Esophagus squamous epithelium (tissue), 5 donors: Measurements from ENCODE around the gene DOCK2. TPM values are rescaled to one million over a fixed set of nuclear protein-coding genes. Genes with fewer than 3 reads are reported as not detected.

Source experiments
- DNase-seq: peaks from one replicate; lab custom pipeline; 2025; lab: John Stamatoyannopoulos, UW
- H3K27ac ChIP-seq, 4 donors: fragments of 200-600 bp; sonication (generic); one replicate each; pipeline ENCODE4 v1.5.1; 2016 to 2019; ENCODE audit warnings: mild to moderate bottlenecking in 1 of 4
- H3K27me3 ChIP-seq, 4 donors: fragments of 200-600 bp; sonication (generic); 1 replicate in 3 of 4; 2 replicates in 1 of 4; pipeline versions ENCODE4 v1.5.1 to v1.6.0; 2017 to 2021; ENCODE audit warnings: antibody characterized with exemption in 1 of 4
- H3K36me3 ChIP-seq, 3 donors: fragments of 200-600 bp; sonication (generic); one replicate each; pipeline ENCODE4 v1.5.1; 2016 to 2019
- H3K4me1 ChIP-seq, 3 donors: fragments of 200-600 bp; sonication (generic); one replicate each; pipeline ENCODE4 v1.5.1; 2017 to 2019
- H3K4me3 ChIP-seq, 4 donors: fragments of 200-600 bp; sonication (generic); 1 replicate in 3 of 4; 2 replicates in 1 of 4; pipeline ENCODE4 v1.5.1; 2016 to 2019; ENCODE audit warnings: mild to moderate bottlenecking in 2 of 4, moderate library complexity in 1 of 4
- H3K9me3 ChIP-seq, 3 donors: fragments of 200-600 bp; sonication (generic); one replicate each; pipeline ENCODE4 v1.5.1; 2016 to 2019
- POLR2A ChIP-seq, 4 donors: fragments of 450-650 bp; IDR thresholded peaks; one replicate each; pipeline ENCODE4 v1.6.1; 2017; ENCODE audit warnings: antibody characterized with exemption in 4 of 4, mild to moderate bottlenecking in 4 of 4, moderate library complexity in 3 of 4
- WGBS, 2 donors: methylation state at CpG; one replicate each; pipeline ENCODE4 v1.1.5; 2018; 5-methylcytosine and 5-hydroxymethylcytosine counted together
- intact Hi-C: fragments of 100-400 bp; cut with DNase I; formaldehyde crosslinking; loops from one replicate; pipeline ENCODE4 v1.15.0; 2022
- total RNA-seq, 4 donors: library from RNA; depleted of rRNA; stranded (reverse); fragments of >200 nt; gene quantifications; one replicate each; pipeline ENCODE4 v1.1.0, GENCODE V29; 2016
- TF ChIP-seq, protein P1 (sequence below), 6 experiments: fragments of 450-650 bp in 4 of 6; fragments of 200-600 bp in 2 of 6; sonication (generic) in 2 of 6; IDR thresholded peaks; one replicate each; pipeline ENCODE4 v1.5.1; 2016 to 2019; ENCODE audit warnings: antibody characterized with exemption in 6 of 6, mild to moderate bottlenecking in 4 of 6, moderate library complexity in 4 of 6
- donor health status: DM: yes; HTN: yes; CAD: no.

Gene DOCK2
- total RNA-seq, 4 donors from 2014 or later: 4.1 to 14.5 (median 10.0) TPM

DNA sequence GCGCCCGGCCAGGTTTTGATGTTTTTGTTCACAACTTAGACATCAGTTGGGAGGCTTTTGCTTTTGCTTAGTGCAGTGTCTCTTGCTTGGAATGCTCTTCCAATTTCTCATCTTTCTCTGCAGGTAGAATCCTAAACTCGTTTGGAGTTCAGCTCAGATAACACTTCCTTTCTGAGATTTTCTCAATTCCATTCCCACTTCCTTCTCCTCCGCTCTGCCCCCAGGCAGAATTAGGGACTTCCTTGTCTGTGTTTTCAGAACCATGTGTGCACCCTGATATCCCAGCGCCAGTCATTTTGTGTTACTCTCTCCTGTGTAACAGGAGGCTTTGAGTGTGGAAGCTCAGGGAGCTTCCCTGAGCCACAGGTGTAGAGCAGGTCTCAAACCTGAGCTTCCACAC lies 172.2 kb downstream of the DOCK2 start:
- intact Hi-C loops: no loop called here
- Histone ChIP-seq H3K9me3 (no peaks in the 10 kb centered on the region), H3K27ac (no peak overlapping the region), H3K27me3 (peaks cover 0 to 10% (median 0%) of the 10 kb centered on the region in 4 donors), H3K36me3 (no peaks in the 10 kb centered on the region), H3K4me3 (no peak overlapping the region), H3K4me1 (no peaks in the 10 kb centered on the region)
- TF ChIP-seq, protein P1, sequence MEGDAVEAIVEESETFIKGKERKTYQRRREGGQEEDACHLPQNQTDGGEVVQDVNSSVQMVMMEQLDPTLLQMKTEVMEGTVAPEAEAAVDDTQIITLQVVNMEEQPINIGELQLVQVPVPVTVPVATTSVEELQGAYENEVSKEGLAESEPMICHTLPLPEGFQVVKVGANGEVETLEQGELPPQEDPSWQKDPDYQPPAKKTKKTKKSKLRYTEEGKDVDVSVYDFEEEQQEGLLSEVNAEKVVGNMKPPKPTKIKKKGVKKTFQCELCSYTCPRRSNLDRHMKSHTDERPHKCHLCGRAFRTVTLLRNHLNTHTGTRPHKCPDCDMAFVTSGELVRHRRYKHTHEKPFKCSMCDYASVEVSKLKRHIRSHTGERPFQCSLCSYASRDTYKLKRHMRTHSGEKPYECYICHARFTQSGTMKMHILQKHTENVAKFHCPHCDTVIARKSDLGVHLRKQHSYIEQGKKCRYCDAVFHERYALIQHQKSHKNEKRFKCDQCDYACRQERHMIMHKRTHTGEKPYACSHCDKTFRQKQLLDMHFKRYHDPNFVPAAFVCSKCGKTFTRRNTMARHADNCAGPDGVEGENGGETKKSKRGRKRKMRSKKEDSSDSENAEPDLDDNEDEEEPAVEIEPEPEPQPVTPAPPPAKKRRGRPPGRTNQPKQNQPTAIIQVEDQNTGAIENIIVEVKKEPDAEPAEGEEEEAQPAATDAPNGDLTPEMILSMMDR (IDR thresholded peaks at IDR 0.05): no peak
- TF ChIP-seq POLR2A (IDR thresholded peaks at IDR 0.05): no peak
- DNase-seq: no peak
- whole genome bisulfite sequencing, 2 donors: 64 to 76% methylated on average over 4 to 5 of the region's 5 CpGs

DNA sequence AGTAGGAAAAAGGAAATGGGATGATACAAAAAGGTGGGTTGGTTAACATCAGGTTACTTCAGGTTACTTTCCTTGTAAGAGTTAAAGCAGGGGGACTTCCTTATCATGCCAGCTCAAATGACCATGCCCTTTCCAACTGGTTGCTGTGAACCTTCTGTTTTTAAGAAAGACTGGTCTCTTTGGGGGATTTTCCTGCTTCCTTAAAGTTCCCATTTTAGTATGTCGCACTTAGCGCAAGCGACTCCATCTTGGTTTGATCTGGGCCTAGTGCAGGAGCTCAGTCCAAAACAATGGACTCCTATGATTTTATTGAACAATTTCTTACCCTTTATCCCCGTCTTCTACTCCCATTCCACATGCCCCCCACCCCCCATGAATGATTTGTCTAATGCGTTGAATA lies 173.4 kb downstream of the DOCK2 start:
- DNase-seq: no peak
- Histone ChIP-seq H3K36me3 (no peaks in the 10 kb centered on the region), H3K9me3 (no peaks in the 10 kb centered on the region), H3K4me3 (no peak overlapping the region), H3K27me3 (peaks cover 0 to 10% (median 0%) of the 10 kb centered on the region in 4 donors), H3K4me1 (no peaks in the 10 kb centered on the region), H3K27ac (no peak overlapping the region)
- 84 to 88% methylated on average over 5 of the region's 5 CpGs for WGBS, 2 donors
- TF ChIP-seq POLR2A (IDR thresholded peaks at IDR 0.05): no peak
- TF ChIP-seq, protein P1 (IDR thresholded peaks at IDR 0.05): no peak
- intact Hi-C loops: no loop called here

DNA sequence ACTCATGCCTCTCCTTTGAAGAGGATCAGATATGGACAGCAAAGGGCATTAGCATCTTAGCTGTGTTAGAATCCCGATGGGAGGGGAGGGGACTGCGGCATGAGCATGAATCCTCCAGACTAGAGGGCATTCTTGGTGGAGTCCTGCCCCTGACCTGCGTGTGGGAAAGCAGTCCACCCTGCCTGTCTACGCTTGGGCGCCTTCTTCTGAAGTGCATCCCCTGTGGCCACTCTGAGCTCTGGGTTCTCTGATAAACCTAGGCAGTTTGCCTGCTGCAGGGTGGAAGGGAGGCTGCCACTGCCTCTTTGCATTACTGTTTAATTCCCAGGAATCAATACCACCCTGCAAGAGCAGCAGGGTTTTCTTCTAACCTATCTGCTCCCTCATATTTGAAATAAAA lies 173.9 kb downstream of the DOCK2 start:
- intact Hi-C loops: no loop called here
- no peak for TF ChIP-seq POLR2A (IDR thresholded peaks at IDR 0.05)
- TF ChIP-seq, protein P1 (IDR thresholded peaks at IDR 0.05): no peak
- Histone ChIP-seq H3K27ac (no peak overlapping the region), H3K4me3 (no peak overlapping the region), H3K36me3 (no peaks in the 10 kb centered on the region), H3K4me1 (no peaks in the 10 kb centered on the region), H3K9me3 (no peaks in the 10 kb centered on the region), H3K27me3 (peaks cover 0 to 10% (median 0%) of the 10 kb centered on the region in 4 donors)
- WGBS, 2 donors: 88 to 100% methylated on average over 2 to 4 of the region's 5 CpGs
- DNase-seq: no peak

DNA sequence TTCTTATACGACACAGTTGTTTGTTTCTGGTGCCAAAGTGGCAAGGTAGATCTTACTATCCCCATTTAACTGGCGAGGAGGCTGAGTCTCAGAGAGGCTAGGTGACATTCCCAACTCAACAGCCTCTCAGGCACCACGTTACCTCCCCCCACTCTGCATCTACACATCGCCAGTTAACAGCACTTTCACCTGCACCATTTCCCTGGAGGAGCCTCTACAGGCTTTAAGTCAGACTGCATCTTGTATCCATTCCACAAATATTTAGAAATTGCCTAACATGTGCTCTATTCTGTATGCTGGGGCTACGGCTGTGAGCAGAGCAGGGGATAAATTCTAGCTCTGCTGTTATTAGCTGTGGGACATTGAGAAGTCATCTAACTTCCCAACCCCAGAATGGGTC lies 174.6 kb downstream of the DOCK2 start:
- H3K36me3 ChIP-seq: no peaks in the 10 kb centered on the region
- no peak for TF ChIP-seq POLR2A (IDR thresholded peaks at IDR 0.05)
- TF ChIP-seq, protein P1 (IDR thresholded peaks at IDR 0.05): no peak
- H3K27me3 ChIP-seq: peaks cover 0 to 8% (median 0%) of the 10 kb centered on the region in 4 donors
- WGBS, 2 donors: 80 to 86% methylated on average over 5 of the region's 5 CpGs
- intact Hi-C loops: no loop called here
- no peak overlapping the region for H3K27ac ChIP-seq
- DNase-seq: no peak
- H3K9me3 ChIP-seq: no peaks in the 10 kb centered on the region
- H3K4me1 ChIP-seq: no peaks in the 10 kb centered on the region
- no peak overlapping the region for H3K4me3 ChIP-seq

DNA sequence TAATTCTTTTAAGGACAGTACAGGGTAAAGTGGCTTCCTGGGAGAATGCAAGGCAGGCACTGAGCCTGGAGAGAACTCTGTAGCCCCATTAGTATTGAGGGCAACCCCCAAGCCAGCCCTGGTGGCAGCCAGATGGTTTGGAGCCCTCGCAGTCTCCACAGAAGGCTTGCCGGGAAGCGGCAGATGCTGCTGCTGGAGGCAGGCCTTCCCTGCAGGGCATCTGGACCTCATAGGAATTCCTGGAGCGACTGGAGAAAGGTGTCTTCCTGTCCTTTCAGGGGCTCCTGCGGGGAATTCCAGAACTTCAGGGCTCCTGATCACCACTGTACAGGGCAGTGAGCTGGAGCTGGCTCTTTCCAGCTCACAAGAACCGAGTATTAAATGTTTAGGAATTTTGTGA lies 175.7 kb downstream of the DOCK2 start:
- no peaks in the 10 kb centered on the region for H3K36me3 ChIP-seq
- H3K9me3 ChIP-seq: no peaks in the 10 kb centered on the region
- H3K4me3 ChIP-seq: no peak overlapping the region
- DNase-seq: no peak
- H3K27me3 ChIP-seq: peaks cover 0 to 5% (median 0%) of the 10 kb centered on the region in 4 donors
- no peaks in the 10 kb centered on the region for H3K4me1 ChIP-seq
- WGBS, 2 donors: 54 to 77% methylated on average over 3 to 6 of the region's 6 CpGs
- no peak for TF ChIP-seq POLR2A (IDR thresholded peaks at IDR 0.05)
- TF ChIP-seq, protein P1 (IDR thresholded peaks at IDR 0.05): no peak
- H3K27ac ChIP-seq: no peak overlapping the region
- intact Hi-C loops: no loop called here
